Testis (tissue), 3 donors: ENCODE results near the gene SLC22A12. TPM values are rescaled to one million over a fixed set of nuclear protein-coding genes. Genes with fewer than 3 reads are reported as not detected.

Experiments used
- DNase-seq: peaks from one replicate; pipeline ENCODE4 v3.0.0-alpha.2; 2019
- H3K27ac ChIP-seq, 2 donors: fragments of 200-600 bp; sonication (generic); one replicate each; pipeline ENCODE4 v1.5.1; 2019
- H3K27me3 ChIP-seq: fragments of 200-600 bp; sonication (generic); one replicate; pipeline ENCODE4 v1.5.1; 2019
- H3K36me3 ChIP-seq: fragments of 200-600 bp; sonication (generic); one replicate; pipeline ENCODE4 v1.5.1; 2017; ENCODE audit warnings: low read depth; ENCODE audit errors: missing control alignments
- H3K4me1 ChIP-seq: fragments of 200-600 bp; sonication (generic); one replicate; pipeline ENCODE4 v1.5.1; 2019
- H3K4me3 ChIP-seq, 2 donors: fragments of 200-600 bp; sonication (generic); one replicate each; pipeline ENCODE4 v1.5.1; 2017 to 2019
- H3K9me3 ChIP-seq: fragments of 200-600 bp; sonication (generic); one replicate; pipeline ENCODE4 v1.5.1; 2017
- POLR2A ChIP-seq: fragments of 450-650 bp; IDR thresholded peaks from one replicate; pipeline ENCODE4 v1.6.1; 2017; ENCODE audit warnings: antibody characterized with exemption, mild to moderate bottlenecking, moderate library complexity
- WGBS, 2 donors: methylation state at CpG; one replicate each; pipeline ENCODE4 v1.1.5; 2018; 5-methylcytosine and 5-hydroxymethylcytosine counted together
- intact Hi-C: fragments of 100-400 bp; cut with DNase I; formaldehyde crosslinking; loops from one replicate; pipeline ENCODE4 v1.15.1; 2023; ENCODE audit warnings: low total_unique reads
- polyA plus RNA-seq: library from polyadenylated mRNA; stranded (reverse); fragments of 350-450 nt; fragmentation: Illumina TruSeq; extraction: RNeasy Lipid Tissue Mini Kit (QIAGEN cat#74804); gene quantifications from one replicate; pipeline ENCODE4 v1.2.3, GENCODE V29; 2014; ENCODE audit warnings: low read depth, low replicate concordance; ENCODE audit not compliant: insufficient read depth
- total RNA-seq, 2 donors: library from RNA; depleted of rRNA; stranded (reverse); fragments of >200 nt; gene quantifications; one replicate each; pipeline ENCODE4 v1.2.3, GENCODE V29; 2016
- TF ChIP-seq, protein P1 (sequence below), 3 experiments: fragments of 450-650 bp in 2 of 3; fragments of 200-600 bp in 1 of 3; sonication (generic) in 1 of 3; IDR thresholded peaks; one replicate each; pipeline ENCODE4 v1.5.1; 2016 to 2019; ENCODE audit warnings: antibody characterized with exemption in 3 of 3, mild to moderate bottlenecking in 2 of 3, moderate library complexity in 1 of 3

Gene SLC22A12
- total and polyA plus RNA-seq, 3 donors from 2014 or later, result not detected

DNA sequence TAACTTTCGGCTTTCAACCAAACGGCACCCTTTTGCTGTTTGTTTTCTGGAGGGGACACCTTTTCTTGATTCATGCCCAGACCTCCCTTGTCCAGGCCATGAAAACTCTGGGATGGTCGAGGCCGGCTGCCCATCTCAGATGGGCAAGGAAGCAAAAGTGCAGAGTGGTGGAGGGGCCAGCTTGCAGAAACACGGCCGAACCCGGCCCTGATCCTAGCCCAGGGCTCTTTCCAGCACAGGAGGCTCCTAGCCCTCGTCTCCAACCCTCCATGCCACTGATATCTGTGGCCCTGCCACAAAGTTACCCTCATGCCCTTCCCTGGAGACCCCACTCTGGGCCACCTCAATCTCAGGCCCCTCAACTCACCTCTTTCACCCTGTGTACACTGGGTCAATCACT lies 18.9 kb upstream of the SLC22A12 start:
- TF ChIP-seq, protein P1, sequence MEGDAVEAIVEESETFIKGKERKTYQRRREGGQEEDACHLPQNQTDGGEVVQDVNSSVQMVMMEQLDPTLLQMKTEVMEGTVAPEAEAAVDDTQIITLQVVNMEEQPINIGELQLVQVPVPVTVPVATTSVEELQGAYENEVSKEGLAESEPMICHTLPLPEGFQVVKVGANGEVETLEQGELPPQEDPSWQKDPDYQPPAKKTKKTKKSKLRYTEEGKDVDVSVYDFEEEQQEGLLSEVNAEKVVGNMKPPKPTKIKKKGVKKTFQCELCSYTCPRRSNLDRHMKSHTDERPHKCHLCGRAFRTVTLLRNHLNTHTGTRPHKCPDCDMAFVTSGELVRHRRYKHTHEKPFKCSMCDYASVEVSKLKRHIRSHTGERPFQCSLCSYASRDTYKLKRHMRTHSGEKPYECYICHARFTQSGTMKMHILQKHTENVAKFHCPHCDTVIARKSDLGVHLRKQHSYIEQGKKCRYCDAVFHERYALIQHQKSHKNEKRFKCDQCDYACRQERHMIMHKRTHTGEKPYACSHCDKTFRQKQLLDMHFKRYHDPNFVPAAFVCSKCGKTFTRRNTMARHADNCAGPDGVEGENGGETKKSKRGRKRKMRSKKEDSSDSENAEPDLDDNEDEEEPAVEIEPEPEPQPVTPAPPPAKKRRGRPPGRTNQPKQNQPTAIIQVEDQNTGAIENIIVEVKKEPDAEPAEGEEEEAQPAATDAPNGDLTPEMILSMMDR (IDR thresholded peaks at IDR 0.05), result no peak
- TF ChIP-seq POLR2A, result no peak
- WGBS, 2 donors, result 86 to 87% methylated on average over 8 of the region's 8 CpGs

DNA sequence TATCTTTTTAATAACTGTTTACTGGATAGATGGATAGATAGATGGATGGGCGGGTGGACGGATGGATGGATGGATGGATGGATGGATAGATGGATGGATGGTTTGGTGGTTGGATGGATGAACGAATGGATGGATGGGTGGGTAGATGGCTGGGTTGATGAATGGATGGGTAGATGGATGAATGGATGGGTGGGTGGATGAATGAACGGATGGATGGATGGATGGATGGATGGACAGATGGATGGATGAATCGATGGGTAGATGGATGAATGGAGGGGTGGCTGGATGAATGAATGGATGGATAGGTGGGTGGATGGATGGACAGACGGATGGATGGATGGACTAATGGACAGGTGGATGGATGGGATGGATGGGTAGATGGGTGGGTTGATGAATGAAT lies 13.8 kb upstream of the SLC22A12 start:
- 93 to 94% methylated on average over 6 of the region's 6 CpGs for WGBS, 2 donors
- no peak for DNase-seq
- no peaks in the 10 kb centered on the region for H3K36me3 ChIP-seq

More for the DNA sequence above, 18.9 kb upstream of the SLC22A12 start:
- Histone ChIP-seq H3K4me3 (no peak overlapping the region), H3K36me3 (no peaks in the 10 kb centered on the region), H3K27me3 (no peaks in the 10 kb centered on the region), H3K9me3 (no peaks in the 10 kb centered on the region), H3K27ac (no peak overlapping the region), H3K4me1 (peaks cover 9% of the 10 kb centered on the region)
- intact Hi-C loops, result no loop called here
- no peak for DNase-seq

DNA sequence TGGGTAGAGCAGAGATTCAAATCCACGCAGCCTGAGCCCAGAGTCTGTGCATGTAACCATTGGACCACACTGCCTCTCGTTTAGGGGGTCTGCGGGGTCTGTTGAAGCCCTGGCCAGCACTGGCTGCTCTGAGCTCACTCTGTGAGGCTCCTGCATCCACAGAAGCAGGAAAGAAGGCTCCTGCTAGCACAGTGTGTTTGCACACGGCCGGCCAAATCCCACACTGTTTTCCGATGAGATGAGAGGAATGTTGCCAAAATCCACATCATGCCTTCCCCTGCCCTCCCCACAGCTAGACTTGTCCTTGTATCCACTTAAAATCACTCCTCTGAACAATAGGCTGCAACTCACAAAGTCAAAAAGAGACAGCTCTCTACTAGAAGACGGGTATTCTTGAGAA lies 10.6 kb upstream of the SLC22A12 start:
- Histone ChIP-seq H3K4me3 (no peak overlapping the region), H3K27me3 (no peaks in the 10 kb centered on the region), H3K27ac (no peak overlapping the region), H3K4me1 (peaks cover 10% of the 10 kb centered on the region), H3K9me3 (no peaks in the 10 kb centered on the region), H3K36me3 (no peaks in the 10 kb centered on the region)
- WGBS, 2 donors, result 37 to 51% methylated on average over 7 of the region's 7 CpGs
- intact Hi-C loops, result no loop called here
- DNase-seq, result no peak
- TF ChIP-seq, protein P1 (IDR thresholded peaks at IDR 0.05), result no peak
- TF ChIP-seq POLR2A, result no peak

More for the DNA sequence above, 13.8 kb upstream of the SLC22A12 start:
- intact Hi-C loops, result no loop called here
- TF ChIP-seq POLR2A, result no peak
- TF ChIP-seq, protein P1 (IDR thresholded peaks at IDR 0.05), result no peak
- peaks cover 10% of the 10 kb centered on the region for H3K4me1 ChIP-seq
- H3K9me3 ChIP-seq, result no peaks in the 10 kb centered on the region
- H3K27me3 ChIP-seq, result no peaks in the 10 kb centered on the region
- no peak overlapping the region for H3K4me3 ChIP-seq
- H3K27ac ChIP-seq, result no peak overlapping the region

DNA sequence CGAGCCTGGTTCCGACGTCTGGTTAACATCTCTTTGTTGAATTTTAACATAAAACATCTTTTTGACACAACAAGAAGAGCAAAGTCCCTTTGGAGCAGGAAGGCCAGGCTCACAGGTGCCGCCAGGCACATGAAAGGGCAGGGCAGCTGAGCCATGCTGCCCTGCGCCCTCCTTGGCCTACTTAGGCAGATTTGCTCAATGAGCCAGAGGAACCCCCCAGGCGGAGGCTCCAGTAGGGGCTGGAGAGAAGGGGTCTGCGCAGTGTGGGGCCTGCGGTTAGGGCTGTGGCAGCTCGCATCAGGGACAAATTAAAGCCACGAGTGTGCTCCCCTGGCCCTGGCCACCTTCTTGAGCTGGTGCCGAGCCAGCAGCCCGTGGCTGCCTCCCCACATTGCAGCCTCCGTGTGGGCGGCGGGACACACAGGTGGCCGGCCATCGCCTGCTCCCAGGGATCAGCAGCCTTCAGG lies 9.9 kb upstream of the SLC22A12 start:
- H3K4me3 ChIP-seq, result no peak overlapping the region
- WGBS, 2 donors, result 77 to 78% methylated on average over 12 to 17 of the region's 17 CpGs
- intact Hi-C loops, result no loop called here
- no peaks in the 10 kb centered on the region for H3K27me3 ChIP-seq
- TF ChIP-seq POLR2A, result no peak
- TF ChIP-seq, protein P1 (IDR thresholded peaks at IDR 0.05), result no peak
- no peak overlapping the region for H3K27ac ChIP-seq
- H3K36me3 ChIP-seq, result no peaks in the 10 kb centered on the region
- H3K9me3 ChIP-seq, result no peaks in the 10 kb centered on the region
- no peak for DNase-seq
- peaks cover 10% of the 10 kb centered on the region for H3K4me1 ChIP-seq

DNA sequence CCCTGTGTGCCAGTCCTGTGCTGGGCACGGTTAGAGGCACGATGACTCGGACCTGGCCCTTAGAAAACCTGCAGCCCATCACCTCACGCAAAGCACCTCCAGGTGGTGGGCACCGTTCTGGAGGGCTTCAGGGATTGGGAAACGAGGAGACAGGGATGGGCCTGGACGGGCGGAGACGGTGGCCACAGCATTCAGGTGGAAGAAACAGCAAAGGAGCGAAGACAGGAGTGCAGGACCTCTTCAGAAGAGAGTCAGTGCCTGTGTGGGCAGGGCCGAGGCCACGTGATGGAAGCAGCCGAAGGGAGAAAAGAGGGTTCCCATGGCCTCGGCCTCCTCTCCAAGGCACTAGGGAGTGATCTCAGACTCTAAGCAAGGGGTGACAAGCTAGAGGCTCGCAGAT lies 8.1 kb upstream of the SLC22A12 start:
- WGBS, 2 donors, result 94 to 98% methylated on average over 7 to 15 of the region's 15 CpGs
- Histone ChIP-seq H3K27ac (no peak overlapping the region), H3K4me1 (peaks cover 10% of the 10 kb centered on the region), H3K4me3 (no peak overlapping the region), H3K36me3 (no peaks in the 10 kb centered on the region), H3K9me3 (no peaks in the 10 kb centered on the region), H3K27me3 (no peaks in the 10 kb centered on the region)
- TF ChIP-seq, protein P1 (IDR thresholded peaks at IDR 0.05), result no peak
- no peak for TF ChIP-seq POLR2A
- DNase-seq, result no peak
- intact Hi-C loops, result no loop called here
